SK-N-SH treated with all-trans-retinoic acid at 6 μM for 48 hours (cell line): ENCODE measurements around the gene PAPPA2.

ENCODE experiments used
- BACH2 ChIP-seq: fragments of 250-450 bp; sonication (Bioruptor Pico); IDR thresholded peaks from 2 replicates; pipeline ENCODE4 v1.9.0; 2021; ENCODE audit warnings: mild to moderate bottlenecking, borderline replicate concordance
- CREB5 ChIP-seq: fragments of 250-450 bp; sonication (Bioruptor Pico); IDR thresholded peaks from 2 replicates; pipeline ENCODE4 v1.5.1; 2020; ENCODE audit warnings: low read depth, mild to moderate bottlenecking, moderate library complexity
- PATZ1 ChIP-seq: fragments of 250-450 bp; sonication (Bioruptor Pico); IDR thresholded peaks from 2 replicates; pipeline ENCODE4 v1.8.0; 2020; ENCODE audit warnings: mild to moderate bottlenecking, moderate library complexity, borderline replicate concordance
- PPARA ChIP-seq: fragments of 250-450 bp; sonication (Bioruptor Pico); IDR thresholded peaks from 2 replicates; pipeline ENCODE4 v1.5.0; 2020; ENCODE audit warnings: mild to moderate bottlenecking, borderline replicate concordance
- RARB ChIP-seq: fragments of 250-450 bp; sonication (Bioruptor Pico); IDR thresholded peaks from 2 replicates; pipeline ENCODE4 v1.8.0; 2021; ENCODE audit warnings: mild to moderate bottlenecking, moderate library complexity
- TOX ChIP-seq: fragments of 250-450 bp; sonication (Bioruptor Pico); IDR thresholded peaks from 2 replicates; pipeline ENCODE4 v1.8.0; 2021; ENCODE audit warnings: mild to moderate bottlenecking, moderate library complexity, borderline replicate concordance
- TSHZ2 ChIP-seq: fragments of 250-450 bp; sonication (Bioruptor Pico); IDR thresholded peaks from 2 replicates; pipeline ENCODE4 v1.5.0; 2020; ENCODE audit warnings: mild to moderate bottlenecking, moderate library complexity
- ZFP3 ChIP-seq: fragments of 250-450 bp; sonication (Bioruptor Pico); IDR thresholded peaks from 2 replicates; pipeline ENCODE4 v1.5.0; 2020; ENCODE audit warnings: mild to moderate bottlenecking, moderate library complexity

DNA sequence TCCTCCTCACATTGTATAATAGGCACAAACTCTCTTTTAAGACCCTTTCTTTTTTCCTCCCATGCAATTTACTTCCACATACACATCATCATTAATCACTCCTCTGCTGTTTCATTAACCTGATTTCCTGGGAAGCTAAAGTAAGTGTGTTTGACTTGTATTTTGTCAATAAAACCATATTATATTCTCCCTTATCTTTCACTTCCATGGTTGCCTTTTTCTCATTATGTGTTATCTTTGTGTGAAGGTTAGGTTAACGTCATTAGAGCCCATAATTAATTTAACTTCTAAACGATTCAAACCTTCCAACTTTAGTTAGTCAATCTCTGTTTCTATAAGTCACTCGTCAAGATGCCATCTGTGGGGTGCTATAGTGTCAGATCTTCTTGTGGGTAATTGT is 313.0 kb downstream of the PAPPA2 start:
- TF ChIP-seq CREB5 (CRISPR knock-in tag) (no peak), TSHZ2 (CRISPR knock-in tag) (peak; percentile 81; the same call in 1 of the 2 replicates), TOX (CRISPR knock-in tag) (no peak), PPARA (no peak), RARB (no peak), ZFP3 (no peak), PATZ1 (CRISPR knock-in tag) (no peak), BACH2 (0 out of 2 replicates have a peak, but pooled peaks have one; percentile 9)
